ENCODE measurements around the gene PDE6D. TPM values are rescaled to one million over a fixed set of nuclear protein-coding genes. Genes with fewer than 3 reads are reported as not detected.

The PDE6D gene
- total RNA-seq, 1 donor from 2014 or later: 18.7 TPM

DNA sequence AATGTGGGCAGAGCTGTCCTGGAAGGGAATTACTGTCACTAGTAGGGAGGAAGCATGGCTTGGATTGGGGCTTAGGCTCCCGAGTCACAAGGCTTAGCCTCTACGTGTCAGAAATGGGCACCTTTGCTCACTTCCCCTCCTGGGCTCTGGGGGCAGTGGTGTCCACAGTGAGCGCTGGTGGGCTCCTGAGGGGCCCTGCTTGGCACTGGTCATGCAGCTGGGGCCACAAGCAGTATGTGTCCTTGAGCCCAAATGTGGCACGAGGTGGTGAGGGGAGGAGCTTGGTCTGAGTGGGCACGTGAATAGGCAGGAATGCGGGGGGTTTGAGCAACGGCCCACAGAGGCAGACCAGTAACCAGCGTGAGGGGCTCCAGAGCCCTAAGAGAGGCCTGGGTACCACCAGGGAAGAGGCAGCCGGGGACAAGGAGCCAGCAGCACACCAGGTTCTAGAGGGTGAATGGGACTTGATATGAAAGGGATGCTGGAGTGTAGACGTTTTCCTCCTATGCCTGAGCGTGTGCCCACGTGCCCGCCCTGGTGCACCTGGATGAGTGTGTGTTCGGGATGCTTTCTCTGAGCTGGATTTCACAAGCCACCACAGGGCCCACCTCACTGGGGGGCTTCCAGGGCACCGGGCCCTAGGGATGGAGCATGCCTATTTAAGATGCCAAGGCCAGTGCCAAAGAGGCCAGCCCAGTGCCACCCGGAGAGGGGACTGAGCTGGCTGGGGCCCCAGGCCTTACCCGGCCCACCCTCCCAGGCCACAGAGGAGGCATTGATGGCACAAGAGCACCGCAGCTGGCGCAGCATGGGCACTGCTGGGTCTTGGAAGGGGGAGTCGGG lies 95.5 kb downstream of the PDE6D start:
- DNase-seq (no peak), ATAC-seq (no peak)
- intact Hi-C loops (cut with DNase I): no loop called here
- no peaks in the 10 kb centered on the region for H3K36me3 ChIP-seq
- H3K27me3 ChIP-seq: no peaks in the 10 kb centered on the region
- no peaks in the 10 kb centered on the region for H3K4me1 ChIP-seq
- H3K27ac ChIP-seq: no peak overlapping the region
- no peak overlapping the region for H3K4me3 ChIP-seq
- H3K9me3 ChIP-seq: no peaks in the 10 kb centered on the region
- TF ChIP-seq, protein P1, sequence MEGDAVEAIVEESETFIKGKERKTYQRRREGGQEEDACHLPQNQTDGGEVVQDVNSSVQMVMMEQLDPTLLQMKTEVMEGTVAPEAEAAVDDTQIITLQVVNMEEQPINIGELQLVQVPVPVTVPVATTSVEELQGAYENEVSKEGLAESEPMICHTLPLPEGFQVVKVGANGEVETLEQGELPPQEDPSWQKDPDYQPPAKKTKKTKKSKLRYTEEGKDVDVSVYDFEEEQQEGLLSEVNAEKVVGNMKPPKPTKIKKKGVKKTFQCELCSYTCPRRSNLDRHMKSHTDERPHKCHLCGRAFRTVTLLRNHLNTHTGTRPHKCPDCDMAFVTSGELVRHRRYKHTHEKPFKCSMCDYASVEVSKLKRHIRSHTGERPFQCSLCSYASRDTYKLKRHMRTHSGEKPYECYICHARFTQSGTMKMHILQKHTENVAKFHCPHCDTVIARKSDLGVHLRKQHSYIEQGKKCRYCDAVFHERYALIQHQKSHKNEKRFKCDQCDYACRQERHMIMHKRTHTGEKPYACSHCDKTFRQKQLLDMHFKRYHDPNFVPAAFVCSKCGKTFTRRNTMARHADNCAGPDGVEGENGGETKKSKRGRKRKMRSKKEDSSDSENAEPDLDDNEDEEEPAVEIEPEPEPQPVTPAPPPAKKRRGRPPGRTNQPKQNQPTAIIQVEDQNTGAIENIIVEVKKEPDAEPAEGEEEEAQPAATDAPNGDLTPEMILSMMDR (IDR thresholded peaks at IDR 0.05): no peak

DNA sequence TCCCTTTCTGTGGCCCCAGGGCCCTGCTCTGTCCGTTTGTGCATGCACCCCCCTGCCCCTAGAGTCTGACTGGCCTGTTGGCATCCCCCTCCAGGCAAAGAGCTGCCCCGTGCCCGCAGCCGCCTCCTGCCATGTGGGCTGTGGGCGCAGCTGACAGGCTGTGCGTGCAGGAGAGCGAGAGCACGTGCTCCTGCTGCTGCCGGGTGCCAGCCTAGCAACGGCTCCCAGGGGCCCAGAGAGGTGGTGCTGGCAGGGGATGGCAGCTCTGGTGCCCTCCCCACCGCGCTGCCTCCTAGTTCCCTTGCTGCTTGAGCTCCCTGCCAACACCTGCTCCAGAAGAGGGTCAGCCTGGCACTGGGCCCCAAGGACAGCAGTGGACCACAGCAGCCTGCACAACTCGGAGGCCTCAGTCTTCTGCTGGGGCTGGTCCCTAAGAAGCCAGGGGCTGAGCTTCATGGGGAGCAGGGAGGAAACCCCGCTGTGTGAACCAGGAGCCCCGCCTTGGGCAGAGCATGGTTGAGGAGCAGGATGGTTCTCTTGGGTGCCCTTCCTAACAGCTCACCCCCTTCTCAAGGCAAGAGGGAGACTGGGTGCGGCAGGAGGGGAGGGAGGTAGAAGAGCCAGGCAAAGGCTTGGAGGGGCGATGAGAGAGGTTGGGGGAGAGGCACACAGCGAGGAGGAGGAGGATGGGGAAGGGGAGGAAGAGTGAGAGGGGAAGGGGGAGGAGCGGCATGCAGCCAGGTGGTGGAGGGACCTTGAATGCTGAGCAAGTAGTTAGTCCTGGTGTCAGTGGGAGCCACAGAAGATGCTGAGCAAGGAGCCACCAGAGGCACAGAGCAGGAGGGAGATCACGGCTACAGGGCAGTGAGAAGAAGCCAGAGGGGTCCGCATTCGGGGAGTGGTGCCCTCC lies 96.5 kb downstream of the PDE6D start:
- intact Hi-C loops (cut with DNase I): no loop called here

DNA sequence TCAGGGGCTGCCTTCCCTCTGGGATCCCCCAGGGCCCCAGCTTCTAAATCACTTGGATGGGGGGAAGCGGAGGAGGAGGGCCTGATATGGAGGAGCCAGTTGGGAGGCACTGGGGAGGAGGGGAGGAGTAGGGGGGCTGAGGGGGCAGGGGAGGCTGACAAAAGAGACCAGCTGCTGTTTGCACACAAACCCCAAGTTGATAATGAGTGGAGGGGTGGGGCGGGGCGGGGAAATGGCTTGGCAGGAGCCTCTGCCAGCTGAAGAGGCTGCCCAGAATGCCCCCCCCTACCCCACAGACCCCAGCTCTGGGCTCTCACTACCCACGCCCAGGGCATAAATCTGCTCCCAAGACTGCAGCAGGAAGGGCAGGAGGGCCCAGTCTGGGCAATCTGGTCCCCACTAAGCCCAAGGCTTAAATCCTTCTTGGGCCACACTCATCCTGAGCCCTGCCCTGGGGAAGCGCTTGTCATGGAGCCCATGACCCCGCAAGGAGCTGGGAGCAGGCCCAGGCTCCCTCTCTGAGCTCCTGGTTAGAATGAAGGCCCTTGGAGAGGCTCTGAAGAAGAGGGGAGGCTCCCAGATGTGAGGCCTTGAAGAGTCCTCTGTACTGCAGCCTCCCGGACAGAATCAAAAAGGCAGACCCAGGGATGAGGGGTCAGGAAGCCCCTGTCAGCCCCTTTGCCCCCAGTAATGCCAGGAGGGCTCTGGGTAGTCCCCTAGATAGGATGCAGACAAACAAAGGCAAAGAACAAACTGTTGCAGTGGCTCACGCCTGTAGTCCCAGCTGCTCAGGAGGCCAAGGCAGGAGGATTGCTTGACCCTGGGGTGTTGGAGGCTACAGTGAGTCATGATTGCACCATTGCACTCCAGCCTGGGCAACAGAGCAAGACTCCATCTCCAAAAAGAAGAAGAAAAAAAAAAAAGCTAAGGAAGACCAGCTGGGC lies 97.5 kb downstream of the PDE6D start:
- ATAC-seq: no peak
- H3K27me3 ChIP-seq: no peaks in the 10 kb centered on the region
- DNase-seq: no peak
- H3K9me3 ChIP-seq: no peaks in the 10 kb centered on the region
- TF ChIP-seq, protein P1 (IDR thresholded peaks at IDR 0.05): no peak
- no peak overlapping the region for H3K4me3 ChIP-seq
- no peaks in the 10 kb centered on the region for H3K36me3 ChIP-seq
- no peak overlapping the region for H3K27ac ChIP-seq
- peaks cover 8% of the 10 kb centered on the region for H3K4me1 ChIP-seq
- intact Hi-C loops (cut with DNase I): no loop called here

More for the DNA sequence above, 96.5 kb downstream of the PDE6D start:
- Histone ChIP-seq H3K27ac (no peak overlapping the region), H3K4me1 (peaks cover 8% of the 10 kb centered on the region), H3K27me3 (no peaks in the 10 kb centered on the region), H3K36me3 (no peaks in the 10 kb centered on the region), H3K9me3 (no peaks in the 10 kb centered on the region), H3K4me3 (no peak overlapping the region)
- no peak for ATAC-seq
- TF ChIP-seq, protein P1 (IDR thresholded peaks at IDR 0.05): no peak
- no peak for DNase-seq

DNA sequence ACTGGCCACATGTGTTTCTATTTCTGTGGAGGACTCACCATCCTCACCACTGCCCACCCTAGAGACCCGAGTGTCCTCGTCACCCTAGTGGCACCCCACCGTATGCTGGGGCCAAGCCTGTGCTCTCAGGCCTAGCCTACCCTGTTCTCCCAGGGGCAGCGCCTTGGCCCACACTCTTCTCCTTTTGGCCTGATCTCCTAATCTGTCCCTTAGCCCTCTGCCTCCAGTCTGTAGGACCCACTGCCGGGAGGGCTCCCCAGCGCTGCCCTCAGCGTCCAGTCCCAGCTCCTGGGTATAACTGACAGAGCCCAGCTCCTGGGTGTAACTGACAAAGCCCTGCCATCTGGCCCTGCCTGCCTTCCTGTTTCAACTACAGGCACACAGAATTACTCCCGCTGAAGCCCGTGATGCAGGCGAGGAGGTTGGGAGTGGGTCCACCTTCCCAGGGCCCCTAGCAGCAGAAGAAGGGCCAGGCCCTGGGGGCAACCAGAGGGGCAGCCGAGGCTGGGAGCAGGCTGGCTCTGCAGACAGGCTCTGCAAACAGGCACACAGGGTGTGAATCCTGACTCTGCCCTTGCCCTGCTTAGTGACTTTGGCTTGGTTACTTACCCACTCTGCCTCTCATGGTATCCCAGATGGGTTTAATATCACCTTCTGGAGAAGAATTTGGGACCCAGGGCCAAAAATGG lies 98.3 kb downstream of the PDE6D start:
- Histone ChIP-seq H3K9me3 (no peaks in the 10 kb centered on the region), H3K4me3 (no peak overlapping the region), H3K27ac (no peak overlapping the region), H3K27me3 (no peaks in the 10 kb centered on the region), H3K36me3 (no peaks in the 10 kb centered on the region), H3K4me1 (peaks cover 8% of the 10 kb centered on the region)
- intact Hi-C loops (cut with DNase I): no loop called here
- ATAC-seq (no peak), DNase-seq (no peak)
- TF ChIP-seq, protein P1 (IDR thresholded peaks at IDR 0.05): no peak

Other genes with a start within 250 kb of the PDE6D start
- gene TEX44, start 188.4 kb downstream of the PDE6D start, total RNA-seq: not detected
- gene PTMA, start 72.8 kb downstream of the PDE6D start, total RNA-seq: 744 TPM
- gene COPS7B, start 5.2 kb upstream of the PDE6D start, total RNA-seq: 34.8 TPM
- gene NPPC, start 145.1 kb upstream of the PDE6D start, total RNA-seq: not detected
- gene DIS3L2, start 180.4 kb upstream of the PDE6D start, total RNA-seq: 35.8 TPM